Mesenchymal stem cell (in vitro differentiated cells and primary cell): ENCODE measurements around the gene HS3ST4. TPM values are rescaled to one million over a fixed set of nuclear protein-coding genes. Genes with fewer than 3 reads are reported as not detected.

Experiments
- DNase-seq: peaks from one replicate; pipeline ENCODE4 v3.0.0-alpha.2; 2013
- H2AFZ ChIP-seq: one replicate; pipeline ENCODE4 v1.6.1; 2013; ENCODE audit warnings: low read depth, mild to moderate bottlenecking, control low read depth, inconsistent platforms, low read length, moderate library complexity
- H2AK5ac ChIP-seq: 2 replicates; pipeline ENCODE4 v1.6.1; 2013; ENCODE audit warnings: low read length, moderate library complexity, mild to moderate bottlenecking, inconsistent platforms; ENCODE audit not compliant: severe bottlenecking
- H2BK120ac ChIP-seq: one replicate; pipeline ENCODE4 v1.6.1; 2013; ENCODE audit warnings: low read depth, mild to moderate bottlenecking, inconsistent platforms, low read length, moderate library complexity
- H2BK12ac ChIP-seq, 2 experiments: one replicate each; pipeline ENCODE4 v1.6.1; 2013; ENCODE audit warnings: inconsistent platforms in 2 of 2, low read length in 2 of 2, mild to moderate bottlenecking in 2 of 2, moderate library complexity in 2 of 2, control low read depth in 1 of 2
- H2BK15ac ChIP-seq: one replicate; pipeline ENCODE4 v1.6.1; 2013; ENCODE audit warnings: mild to moderate bottlenecking, low read depth, inconsistent platforms; ENCODE audit not compliant: poor library complexity, severe bottlenecking
- H2BK5ac ChIP-seq: 2 replicates; pipeline ENCODE4 v1.6.1; 2013; ENCODE audit warnings: low read depth, mild to moderate bottlenecking, low read length, control low read depth, inconsistent platforms; ENCODE audit not compliant: poor library complexity, severe bottlenecking
- H3K14ac ChIP-seq, 2 experiments: one replicate each; pipeline ENCODE4 v1.6.1; 2013; ENCODE audit warnings: inconsistent platforms in 2 of 2, low read length in 2 of 2, control low read depth in 1 of 2, mild to moderate bottlenecking in 1 of 2, moderate library complexity in 1 of 2
- H3K18ac ChIP-seq, 2 experiments: one replicate each; pipeline ENCODE4 v1.6.1; 2013; ENCODE audit warnings: inconsistent platforms in 2 of 2, low read length in 2 of 2, control low read depth in 1 of 2, low read depth in 1 of 2, mild to moderate bottlenecking in 1 of 2
- H3K23ac ChIP-seq, 2 experiments: one replicate each; pipeline ENCODE4 v1.6.1; 2013; ENCODE audit warnings: inconsistent platforms in 2 of 2, low read length in 2 of 2, mild to moderate bottlenecking in 2 of 2, moderate library complexity in 2 of 2, control low read depth in 1 of 2
- H3K27ac ChIP-seq: 2 replicates; pipeline ENCODE4 v1.5.1; 2013; ENCODE audit warnings: mild to moderate bottlenecking, moderate library complexity, low read length, control low read depth, inconsistent platforms; ENCODE audit not compliant: poor library complexity, severe bottlenecking
- H3K27me3 ChIP-seq, 2 experiments: 2 replicates each; pipeline versions ENCODE4 v1.6.1 to v1.7.0; 2013; ENCODE audit warnings: low read length in 2 of 2, mild to moderate bottlenecking in 2 of 2, moderate library complexity in 2 of 2, control low read depth in 1 of 2, inconsistent platforms in 1 of 2; ENCODE audit not compliant: control insufficient read depth in 1 of 2, insufficient read depth in 1 of 2
- H3K36me3 ChIP-seq, 2 experiments: 2 replicates each; pipeline versions ENCODE4 v1.6.1 to v1.7.0; 2013; ENCODE audit warnings: low read length in 2 of 2, control low read depth in 1 of 2, inconsistent platforms in 1 of 2, low read depth in 1 of 2, mild to moderate bottlenecking in 1 of 2; ENCODE audit not compliant: insufficient read depth in 2 of 2, control insufficient read depth in 1 of 2
- H3K4ac ChIP-seq, 2 experiments: one replicate each; pipeline ENCODE4 v1.6.1; 2013; ENCODE audit warnings: inconsistent platforms in 2 of 2, low read length in 2 of 2, mild to moderate bottlenecking in 2 of 2, moderate library complexity in 2 of 2, control low read depth in 1 of 2, low read depth in 1 of 2
- H3K4me1 ChIP-seq: 2 replicates; pipeline ENCODE4 v1.6.1; 2013; ENCODE audit warnings: low read depth, low read length, control low read depth; ENCODE audit not compliant: control insufficient read depth, insufficient read depth
- H3K4me2 ChIP-seq: 2 replicates; pipeline ENCODE4 v1.6.1; 2013; ENCODE audit warnings: low read length, mild to moderate bottlenecking, inconsistent platforms; ENCODE audit not compliant: poor library complexity, severe bottlenecking
- H3K4me3 ChIP-seq, 2 experiments: 2 replicates each; pipeline versions ENCODE4 v1.5.1 to v1.7.0; 2013; ENCODE audit warnings: low read length in 2 of 2, mild to moderate bottlenecking in 2 of 2, control low read depth in 1 of 2, low read depth in 1 of 2; ENCODE audit not compliant: insufficient read depth in 1 of 2
- H3K79me1 ChIP-seq: replicated peaks from 2 replicates; pipeline ENCODE4 v1.6.1; 2013; ENCODE audit warnings: mild to moderate bottlenecking, control low read depth, low read length, inconsistent platforms; ENCODE audit not compliant: poor library complexity, severe bottlenecking
- H3K9ac ChIP-seq: 2 replicates; pipeline ENCODE4 v1.7.0; 2013; ENCODE audit warnings: mild to moderate bottlenecking, low read length, moderate library complexity
- H3K9me3 ChIP-seq: 2 replicates; pipeline ENCODE4 v1.7.0; 2013; ENCODE audit warnings: mild to moderate bottlenecking, low read length; ENCODE audit not compliant: control insufficient read depth
- H4K8ac ChIP-seq: one replicate; pipeline ENCODE4 v1.6.1; 2013; ENCODE audit warnings: inconsistent platforms, mild to moderate bottlenecking, low read length, moderate library complexity
- H4K91ac ChIP-seq: one replicate; pipeline ENCODE4 v1.6.1; 2013; ENCODE audit warnings: mild to moderate bottlenecking, low read length, inconsistent platforms
- WGBS: methylation state at CpG from one replicate; pipeline ENCODE4 v1.1.7; 2013; ENCODE audit warnings: mixed read lengths; 5-methylcytosine and 5-hydroxymethylcytosine counted together
- polyA plus RNA-seq, 2 experiments: library from polyadenylated mRNA; stranded (reverse); fragments of 200-250 nt; gene quantifications; one replicate each; pipeline ENCODE4 v1.2.3, GENCODE V29; 2013

The HS3ST4 gene
- polyA plus RNA-seq (2013, experiment 1 of 2): not detected
- not detected for polyA plus RNA-seq (2013, experiment 2 of 2)

DNA sequence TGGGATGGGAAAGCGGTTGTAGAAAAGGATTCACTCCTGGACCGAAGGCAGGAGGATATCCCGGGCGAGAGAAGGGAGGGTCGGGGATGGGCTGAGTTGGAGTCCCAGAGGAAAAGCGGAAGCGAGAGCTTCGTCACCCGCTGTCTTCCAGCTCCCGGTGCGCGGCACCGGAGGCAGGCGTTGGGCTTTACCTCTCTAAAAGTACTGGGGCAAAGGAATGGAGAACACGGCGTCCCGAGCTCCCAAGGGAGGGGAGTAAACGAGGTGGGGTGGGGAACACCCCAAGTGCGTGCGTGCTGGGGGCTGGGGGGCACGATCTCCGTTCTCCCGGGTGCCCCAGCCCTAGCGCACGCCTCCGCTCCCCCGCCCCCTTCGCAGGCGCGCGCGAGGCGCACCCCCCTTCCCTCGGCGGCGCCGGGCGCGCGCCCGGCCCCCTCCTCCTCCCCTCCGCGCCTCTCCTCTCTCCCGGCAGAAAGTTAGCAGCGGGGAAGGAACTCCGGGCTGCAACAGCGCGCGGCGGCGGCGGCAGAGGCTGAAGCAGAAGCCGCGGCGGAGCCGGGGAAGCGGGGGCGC, at the start of gene HS3ST4:
HS3ST4 (plus strand) TSS at position 441 of the 573 bp plus-strand sequence.
- Histone ChIP-seq H2AK5ac (no peak within 1 kb of the TSS), H2BK5ac (no peak within 1 kb of the TSS), H2BK15ac (no peak within 1 kb of the TSS), H2AFZ (no peak within 1 kb of the TSS), H3K9ac (no peak within 1 kb of the TSS), H3K4me1 (peaks cover 6% of the 10 kb centered on the region), H3K4me3 (no peak within 1 kb of the TSS), H2BK120ac (no peak within 1 kb of the TSS), H3K36me3 (no peaks in the 10 kb centered on the region), H3K27ac (no peak within 1 kb of the TSS), H2BK12ac (no peak within 1 kb of the TSS), H3K23ac (no peak within 1 kb of the TSS), H3K4ac (no peak within 1 kb of the TSS), H3K27me3 (peaks cover 30 to 60% of the 10 kb centered on the region in 2 experiments), H3K18ac (no peak within 1 kb of the TSS), H4K91ac (no peak within 1 kb of the TSS), H3K14ac (no peak within 1 kb of the TSS), H3K4me2 (no peak within 1 kb of the TSS), H3K9me3 (no peaks in the 10 kb centered on the region), H3K79me1 (no peaks in the 10 kb centered on the region), H4K8ac (no peak within 1 kb of the TSS)
- 0% methylated on average over 14 of the region's 58 CpGs for WGBS
- DNase-seq: no peak

DNA sequence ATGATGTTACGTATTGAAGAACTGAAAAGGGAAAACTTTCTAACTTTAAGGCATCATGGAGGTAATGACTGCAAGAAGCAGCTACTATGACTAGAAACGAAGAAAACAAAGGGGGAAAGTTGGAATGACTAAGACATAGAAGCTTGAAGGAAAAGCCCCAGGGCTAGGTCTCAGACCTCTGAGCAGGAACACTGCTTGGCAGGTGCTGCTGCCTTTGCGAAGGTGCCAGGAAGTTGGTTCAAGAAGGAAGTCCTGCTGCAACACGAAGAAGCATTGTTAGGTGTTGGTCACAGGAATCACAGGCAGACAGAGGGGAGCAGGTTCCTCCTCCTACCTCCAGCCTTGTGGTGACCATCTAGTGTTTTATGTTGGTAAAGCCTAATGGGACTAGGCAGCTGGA, 48.1 kb upstream of the HS3ST4 start:
- Histone ChIP-seq H3K18ac (no peak overlapping the region), H3K27me3 (no peaks in the 10 kb centered on the region), H3K27ac (no peak overlapping the region), H3K4ac (no peak overlapping the region), H3K23ac (no peak overlapping the region), H3K4me2 (no peak overlapping the region), H2BK120ac (no peak overlapping the region), H4K91ac (no peak overlapping the region), H2BK12ac (no peak overlapping the region), H3K14ac (no peak overlapping the region), H2AFZ (no peak overlapping the region), H3K9ac (no peak overlapping the region), H3K4me3 (no peak overlapping the region), H3K9me3 (no peaks in the 10 kb centered on the region), H2BK15ac (no peak overlapping the region), H3K36me3 (no peaks in the 10 kb centered on the region), H4K8ac (no peak overlapping the region), H3K79me1 (no peaks in the 10 kb centered on the region), H2BK5ac (no peak overlapping the region), H3K4me1 (no peaks in the 10 kb centered on the region), H2AK5ac (no peak overlapping the region)
- WGBS: 64% methylated on average over 4 of the region's 4 CpGs
- no peak for DNase-seq

DNA sequence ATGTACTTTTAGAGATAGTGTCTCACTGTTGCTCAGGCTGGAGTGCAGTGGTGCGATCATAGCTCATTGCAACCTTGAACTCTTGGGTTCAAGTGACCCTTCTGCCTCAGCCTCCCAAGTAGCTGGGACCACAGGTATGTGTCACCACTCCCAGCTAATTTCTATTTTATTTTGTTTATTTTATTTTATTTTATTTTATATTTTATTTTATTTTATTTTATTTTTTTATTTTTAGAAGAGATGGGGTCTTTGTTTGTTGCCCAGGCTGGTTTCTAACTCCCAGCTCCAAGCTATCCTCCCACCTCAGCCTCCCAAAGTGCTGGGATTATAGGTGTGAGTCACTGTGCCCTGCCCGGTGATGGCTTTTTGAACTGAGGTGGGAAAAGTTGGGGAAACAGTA, 35.1 kb upstream of the HS3ST4 start:
- 88% methylated on average over 1 of the region's 2 CpGs for WGBS
- H2AFZ ChIP-seq: no peak overlapping the region
- no peak overlapping the region for H3K14ac ChIP-seq
- no peak overlapping the region for H2AK5ac ChIP-seq
- H4K91ac ChIP-seq: no peak overlapping the region
- no peaks in the 10 kb centered on the region for H3K79me1 ChIP-seq
- H3K36me3 ChIP-seq: no peaks in the 10 kb centered on the region
- H3K27ac ChIP-seq: no peak overlapping the region
- no peak overlapping the region for H3K18ac ChIP-seq
- no peak overlapping the region for H3K4me3 ChIP-seq
- DNase-seq: no peak
- no peak overlapping the region for H2BK12ac ChIP-seq
- H2BK120ac ChIP-seq: no peak overlapping the region
- no peak overlapping the region for H2BK15ac ChIP-seq
- no peaks in the 10 kb centered on the region for H3K27me3 ChIP-seq
- H3K4me1 ChIP-seq: no peaks in the 10 kb centered on the region
- H3K4me2 ChIP-seq: no peak overlapping the region
- no peak overlapping the region for H3K9ac ChIP-seq
- H3K4ac ChIP-seq: no peak overlapping the region
- no peak overlapping the region for H4K8ac ChIP-seq
- H3K23ac ChIP-seq: no peak overlapping the region
- H3K9me3 ChIP-seq: peaks cover 3% of the 10 kb centered on the region
- H2BK5ac ChIP-seq: no peak overlapping the region

DNA sequence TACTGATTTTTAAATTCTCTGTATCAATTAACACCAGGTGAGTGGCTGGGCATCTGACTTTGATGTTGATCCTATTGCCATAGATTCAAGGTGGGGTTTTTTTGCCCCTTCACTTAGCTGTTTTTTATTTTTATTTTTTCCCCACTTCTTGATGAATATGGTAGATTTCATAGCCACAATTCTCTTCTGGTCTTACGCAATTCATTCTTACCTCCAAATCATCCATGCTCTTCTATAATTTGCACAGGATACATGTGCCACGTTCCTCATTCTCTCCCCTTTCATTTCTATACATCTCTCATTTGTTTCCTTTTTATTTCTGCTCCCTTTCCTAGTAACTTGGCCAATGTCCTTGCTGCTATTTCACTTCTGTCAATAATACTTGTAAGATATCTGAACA, 14.9 kb upstream of the HS3ST4 start:
- Histone ChIP-seq H4K91ac (no peak overlapping the region), H3K27ac (no peak overlapping the region), H3K4me2 (no peak overlapping the region), H2BK12ac (no peak overlapping the region), H3K9ac (no peak overlapping the region), H2AFZ (no peak overlapping the region), H2AK5ac (no peak overlapping the region), H4K8ac (no peak overlapping the region), H3K23ac (no peak overlapping the region), H3K79me1 (no peaks in the 10 kb centered on the region), H3K14ac (no peak overlapping the region), H2BK5ac (no peak overlapping the region), H3K4me3 (no peak overlapping the region), H3K27me3 (no peaks in the 10 kb centered on the region), H3K18ac (no peak overlapping the region), H3K4me1 (no peaks in the 10 kb centered on the region), H2BK15ac (no peak overlapping the region), H2BK120ac (no peak overlapping the region), H3K4ac (no peak overlapping the region), H3K9me3 (no peaks in the 10 kb centered on the region), H3K36me3 (no peaks in the 10 kb centered on the region)
- no peak for DNase-seq
- WGBS: 55% methylated on average over 2 of the region's 2 CpGs
